GM21515 (cell line): ENCODE data around the gene PLEKHG2.

Experiments used
- ATAC-seq: cut with Tn5 transposase; IDR thresholded peaks from one replicate; pipeline ENCODE4 v1.9.1; 2021; ENCODE audit not compliant: unreplicated experiment

The PLEKHG2 gene

GRCh38 chr19:39473443-39473960 is 61.0 kb downstream of the PLEKHG2 start:
- no peak for ATAC-seq

GRCh38 chr19:39474139-39474620 is 61.7 kb downstream of the PLEKHG2 start:
- no peak for ATAC-seq

- no peak for ATAC-seq
Measured at GRCh38 chr19:39475748-39476147, 63.3 kb downstream of the PLEKHG2 start.
